CD4-positive, alpha-beta T cell treated with Interleukin-6 for 4 hours (primary cell): ENCODE data around the gene ADAT3.
"Not testable (repeated sequence)": the region's sequence is repeated elsewhere in the genome, so short reads cannot be mapped to it uniquely, and the experiment has no call there.

Experiments used
- DNase-seq: peaks from one replicate; pipeline ENCODE4 v3.0.0-alpha.2; 2020; ENCODE audit warnings: mixed read lengths

ADAT3 gene

GRCh38 chr19:1867349-1867724, 37.9 kb upstream of the ADAT3 start:
- DNase-seq = no peak

GRCh38 chr19:1868971-1869370, 36.2 kb upstream of the ADAT3 start:
- DNase-seq = no peak

GRCh38 chr19:1871140-1871597, 34.0 kb upstream of the ADAT3 start:
- no peak for DNase-seq

GRCh38 chr19:1871630-1872029, 33.6 kb upstream of the ADAT3 start:
- no peak for DNase-seq

- DNase-seq = no peak
These were observed 32.2 kb upstream of the ADAT3 start for GRCh38 chr19:1872807-1873523.

GRCh38 chr19:1873524-1874473, 31.4 kb upstream of the ADAT3 start:
- DNase-seq = no peak

GRCh38 chr19:1874554-1875185, 30.5 kb upstream of the ADAT3 start:
- no peak for DNase-seq

- not testable (repeated sequence) for DNase-seq
These were observed 29.9 kb upstream of the ADAT3 start for GRCh38 chr19:1875265-1875645.

GRCh38 chr19:1875646-1876495, 29.3 kb upstream of the ADAT3 start:
- DNase-seq = peak; percentile 90

GRCh38 chr19:1876496-1877279, 28.5 kb upstream of the ADAT3 start:
- DNase-seq = not testable (repeated sequence)

- DNase-seq = not testable (repeated sequence)
These were observed 27.9 kb upstream of the ADAT3 start for GRCh38 chr19:1877280-1877660.

GRCh38 chr19:1878583-1878982, 26.6 kb upstream of the ADAT3 start:
- DNase-seq = not testable (repeated sequence)

- not testable (repeated sequence) for DNase-seq
These were observed 25.2 kb upstream of the ADAT3 start for GRCh38 chr19:1879982-1880381.

GRCh38 chr19:1880611-1881392, 24.4 kb upstream of the ADAT3 start:
- no peak for DNase-seq

GRCh38 chr19:1881393-1882088, 23.7 kb upstream of the ADAT3 start:
- DNase-seq = not testable (repeated sequence)

- peak; percentile 82 for DNase-seq
These were observed 23.0 kb upstream of the ADAT3 start for GRCh38 chr19:1882089-1882785.

- DNase-seq = no peak
These were observed 22.2 kb upstream of the ADAT3 start for GRCh38 chr19:1882786-1883692.

GRCh38 chr19:1883784-1884183, 21.4 kb upstream of the ADAT3 start:
- DNase-seq = peak; percentile 37
